GM11168 (cell line): Measurements from ENCODE around the gene CD40.
"Not testable (repeated sequence)": the region's sequence is repeated elsewhere in the genome, so short reads cannot be mapped to it uniquely, and the experiment has no call there.

ENCODE experiments used
- in situ Hi-C: fragments of 300-500 bp; cut with MboI; formaldehyde crosslinking; loops from one replicate; pipeline ENCODE4 v1.12.0; 2022; ENCODE audit warnings: low sequenced_read_pairs; ENCODE audit not compliant: unreplicated experiment

CD40 gene

DNA sequence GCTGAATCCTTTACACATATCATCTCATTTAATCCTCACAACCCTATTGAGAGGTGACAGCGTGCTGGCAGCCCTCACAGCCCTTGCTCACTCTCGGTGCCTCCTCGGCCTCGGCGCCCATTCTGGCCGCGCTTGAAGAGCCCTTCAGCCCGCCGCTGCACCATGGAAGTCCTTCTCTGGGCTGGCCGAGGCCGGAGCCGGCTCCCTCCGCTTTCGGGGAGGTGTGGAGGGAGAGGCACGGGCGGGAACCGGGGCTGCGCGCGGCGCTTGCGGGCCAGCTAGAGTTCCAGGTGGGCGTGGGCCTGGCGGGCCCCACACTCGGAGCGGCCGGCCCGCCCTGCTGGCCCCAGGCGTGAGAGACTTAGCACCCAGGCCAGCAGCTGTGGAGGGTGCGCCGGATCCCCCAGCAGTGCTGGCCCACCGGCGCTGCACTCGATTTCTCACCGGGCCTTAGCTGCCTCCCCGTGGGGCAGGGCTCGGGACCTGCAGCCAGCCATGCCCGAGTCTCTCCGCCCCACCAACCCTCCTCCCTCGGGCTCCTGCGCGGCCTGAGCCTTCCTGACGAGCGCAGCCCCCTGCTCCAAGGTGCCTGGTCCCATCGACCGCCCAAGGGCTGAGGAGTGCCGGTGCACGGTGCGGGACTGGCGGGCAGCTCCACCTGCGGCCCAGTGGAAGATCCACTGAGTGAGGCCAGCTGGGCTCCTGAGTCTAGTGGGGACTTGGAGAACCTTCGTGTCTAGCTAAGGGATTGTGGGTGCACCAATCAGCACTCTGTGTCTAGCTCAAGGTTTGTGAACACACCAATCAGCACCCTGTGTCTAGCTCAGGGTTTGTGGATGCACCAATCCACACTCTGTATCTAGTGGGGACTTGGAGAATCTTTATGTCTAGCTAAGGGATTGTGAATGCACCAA is 26.2 kb upstream of the CD40 start:
- in situ Hi-C loops: loop anchor here (5.0 to 10.0 kb wide), 2 partner anchors 75 to 807 kb away; no protein-coding TSS in a partner anchor

DNA sequence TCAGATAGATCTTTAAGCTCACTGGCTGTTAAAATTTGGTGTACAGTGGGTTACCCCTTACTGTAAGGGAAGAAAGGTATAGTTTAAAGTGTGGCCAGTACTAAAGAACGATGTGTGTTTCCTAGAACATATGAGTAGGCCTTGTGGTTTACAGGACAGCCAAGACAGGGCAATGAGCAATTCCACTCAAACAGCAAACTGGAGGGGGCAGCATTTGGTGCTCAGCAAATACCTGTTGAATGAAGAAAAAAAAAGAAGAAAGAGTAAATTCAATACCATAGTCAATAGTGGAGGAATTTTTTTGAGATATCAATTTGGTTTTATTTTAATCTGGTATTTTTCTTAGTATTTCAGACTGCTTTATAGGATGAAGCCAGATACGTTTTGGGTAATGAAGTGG is 24.6 kb upstream of the CD40 start:
- in situ Hi-C loops: loop anchor here (5.0 to 10.0 kb wide), 2 partner anchors 76 to 809 kb away; no protein-coding TSS in a partner anchor

DNA sequence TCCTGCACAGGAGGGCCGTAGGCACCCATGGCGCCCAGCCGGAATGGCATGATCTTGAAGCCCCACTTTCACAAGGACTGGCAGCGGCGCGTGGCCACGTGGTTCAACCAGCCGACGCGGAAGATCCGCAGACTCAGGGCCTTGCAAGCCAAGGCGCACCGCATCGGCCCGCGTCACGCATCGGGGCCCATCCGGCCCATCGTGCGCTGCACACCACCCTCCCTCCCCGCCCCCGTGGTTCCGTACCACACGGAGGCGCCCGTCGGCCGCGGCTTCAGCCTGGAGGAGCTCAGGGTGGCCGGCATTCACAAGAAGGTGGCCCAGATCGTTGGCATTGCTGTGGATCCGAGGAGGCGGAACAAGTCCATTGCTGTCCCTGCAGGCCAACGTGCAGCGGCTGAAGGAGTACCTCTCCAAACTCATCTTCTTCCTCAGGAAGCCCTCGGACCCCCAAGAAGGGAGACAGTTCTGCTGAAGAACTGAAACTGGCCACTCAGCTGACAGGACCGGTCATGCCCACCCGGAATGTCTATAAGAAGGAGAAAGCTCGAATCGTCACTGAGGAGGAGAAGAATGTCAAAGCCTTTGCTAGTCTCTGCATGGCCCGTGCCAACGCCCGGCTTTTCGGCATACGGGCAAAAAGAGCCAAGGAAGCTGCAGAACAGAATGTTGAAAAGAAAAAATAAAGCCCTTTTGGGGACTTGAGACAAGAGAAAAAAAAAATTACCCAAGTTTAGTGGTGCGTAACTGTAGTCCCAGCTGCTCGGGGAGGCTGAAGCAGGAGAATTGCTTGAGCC is 18.4 kb upstream of the CD40 start:
- in situ Hi-C loops: loop anchor here (10.0 kb wide), 1 partner anchor 815 kb away; no protein-coding TSS in a partner anchor

DNA sequence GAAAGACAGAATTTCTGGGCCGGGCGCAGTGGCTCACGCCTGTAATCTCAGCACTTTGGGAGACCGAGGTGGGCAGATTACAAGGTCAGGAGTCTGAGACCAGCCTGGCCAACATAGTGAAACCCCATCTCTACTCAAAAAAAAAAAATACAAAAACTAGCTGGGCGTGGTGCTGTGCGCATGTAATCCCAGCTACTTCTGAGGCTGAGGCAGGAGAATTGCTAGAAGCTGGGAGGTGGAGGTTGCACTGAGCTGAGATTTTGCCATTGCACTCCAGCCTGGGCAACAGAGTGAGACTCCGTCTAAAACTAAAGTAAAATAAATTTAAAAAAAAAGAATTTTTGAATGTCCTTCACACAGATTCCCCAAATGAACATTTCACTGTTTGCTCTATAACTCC is 17.7 kb upstream of the CD40 start:
- in situ Hi-C loops: not testable (repeated sequence)

DNA sequence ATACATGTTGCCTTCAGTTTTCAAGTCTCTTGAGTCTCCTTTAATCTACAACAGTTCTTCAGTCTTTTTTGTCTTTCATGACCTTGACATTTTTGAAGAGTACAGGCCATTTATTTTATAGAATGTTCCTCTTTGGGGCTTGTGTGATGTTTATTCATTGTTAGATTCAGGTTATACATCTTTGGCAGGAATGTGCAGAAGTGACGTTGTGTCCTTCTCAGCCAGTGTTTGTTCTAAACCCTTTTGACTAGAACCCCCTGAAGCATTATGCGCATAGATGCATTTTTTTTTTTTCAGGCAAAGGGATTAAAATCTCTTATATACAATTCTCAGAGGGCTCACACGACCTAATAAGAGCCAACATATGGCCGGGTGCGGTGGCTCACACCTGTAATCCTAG is 17.1 kb upstream of the CD40 start:
- in situ Hi-C loops: no loop called here

DNA sequence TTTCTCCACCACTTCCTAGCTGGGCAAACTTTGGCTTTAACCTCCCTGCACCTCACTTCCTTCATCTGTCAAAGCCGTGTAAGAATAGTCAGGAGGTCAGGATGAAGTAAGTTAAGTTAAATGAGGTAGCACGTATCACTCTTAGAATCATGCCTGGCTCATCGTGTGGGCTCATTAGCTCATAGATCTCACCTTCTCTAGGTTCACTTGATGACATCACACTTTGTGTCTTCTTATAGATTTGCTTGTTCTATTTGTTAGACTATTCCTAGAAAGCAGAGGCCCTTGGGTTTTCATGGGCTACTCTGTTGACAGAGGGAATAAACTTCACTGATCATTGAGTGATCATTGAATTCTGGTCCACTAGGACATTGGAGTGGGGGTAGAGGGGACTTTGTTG is 16.2 kb upstream of the CD40 start:
- in situ Hi-C loops: no loop called here

DNA sequence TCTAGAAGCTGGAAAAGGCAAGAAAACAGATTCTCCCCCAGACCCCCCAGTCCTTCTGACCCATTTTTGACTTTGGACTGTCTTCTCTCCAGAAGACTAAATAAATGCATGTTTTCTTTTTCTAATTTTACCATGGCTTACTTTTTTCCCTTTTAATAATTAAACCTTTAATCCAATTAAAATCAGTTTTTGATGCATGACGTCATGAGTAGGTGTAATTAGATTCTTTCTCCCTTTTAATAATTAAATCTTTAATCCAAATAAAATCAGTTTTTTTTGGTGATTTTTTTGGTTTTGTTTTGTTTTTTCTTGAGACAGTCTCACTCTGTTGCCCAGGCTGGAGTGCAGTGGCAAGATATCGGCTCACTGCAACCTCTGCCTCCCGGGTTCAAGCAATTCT is 15.2 kb upstream of the CD40 start:
- in situ Hi-C loops: no loop called here

DNA sequence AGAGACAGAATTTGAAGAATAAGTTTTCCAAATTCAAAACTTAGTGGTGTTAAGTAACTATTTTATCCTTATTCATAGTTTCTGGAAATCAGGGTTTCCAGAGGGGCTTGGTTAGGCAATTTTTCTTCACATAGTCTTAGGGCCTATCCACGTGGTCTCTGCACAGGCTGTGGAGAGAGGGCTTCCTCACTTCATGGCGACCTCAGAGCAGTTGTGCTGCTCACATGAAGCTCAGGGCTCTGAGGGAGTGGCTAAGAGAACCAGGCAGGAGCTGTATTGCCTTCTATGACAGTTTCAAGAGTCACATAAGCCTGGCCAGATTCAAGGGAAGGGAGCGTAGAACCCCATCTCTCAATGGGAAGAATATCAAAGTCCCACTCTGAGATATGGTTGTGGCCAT is 13.9 kb upstream of the CD40 start:
- in situ Hi-C loops: no loop called here

DNA sequence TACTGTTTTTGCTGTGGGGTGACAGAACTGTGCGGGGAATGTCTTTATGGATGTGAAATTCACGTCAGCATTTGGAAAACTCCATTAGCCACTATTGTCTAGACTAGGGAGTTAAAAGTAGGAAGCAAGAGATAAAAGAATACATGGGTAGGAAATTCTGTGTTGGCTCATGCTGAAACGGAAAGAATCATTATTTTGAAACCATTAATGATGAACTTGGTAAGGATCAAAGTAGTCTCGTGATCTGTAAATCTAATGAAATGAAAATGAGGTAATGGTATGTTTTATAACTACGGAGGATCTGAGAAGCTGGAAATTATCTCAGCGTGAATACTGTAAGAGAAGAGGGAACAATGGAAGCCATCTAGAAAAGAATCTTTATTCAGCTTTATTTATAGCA is 11.1 kb upstream of the CD40 start:
- in situ Hi-C loops: no loop called here

DNA sequence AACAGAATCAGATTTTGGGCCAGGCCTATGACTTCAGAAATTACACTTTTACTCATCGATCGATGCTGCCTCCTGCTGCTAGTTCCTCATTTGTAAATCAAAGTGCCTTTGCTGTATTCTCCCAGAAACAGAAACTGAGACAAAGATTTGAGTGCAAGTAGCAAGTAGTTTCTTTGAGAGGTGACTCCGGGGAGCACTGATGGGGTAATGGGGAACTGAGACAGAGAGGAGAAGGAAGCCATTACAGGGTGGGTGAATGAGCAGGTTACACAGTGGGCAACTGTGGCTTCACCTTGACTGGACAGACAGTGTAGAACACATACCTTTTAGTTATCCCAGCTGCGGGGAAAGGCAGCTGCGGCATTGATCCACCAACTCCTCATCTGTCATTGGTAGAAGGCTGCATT is 9.7 kb upstream of the CD40 start:
- in situ Hi-C loops: no loop called here

DNA sequence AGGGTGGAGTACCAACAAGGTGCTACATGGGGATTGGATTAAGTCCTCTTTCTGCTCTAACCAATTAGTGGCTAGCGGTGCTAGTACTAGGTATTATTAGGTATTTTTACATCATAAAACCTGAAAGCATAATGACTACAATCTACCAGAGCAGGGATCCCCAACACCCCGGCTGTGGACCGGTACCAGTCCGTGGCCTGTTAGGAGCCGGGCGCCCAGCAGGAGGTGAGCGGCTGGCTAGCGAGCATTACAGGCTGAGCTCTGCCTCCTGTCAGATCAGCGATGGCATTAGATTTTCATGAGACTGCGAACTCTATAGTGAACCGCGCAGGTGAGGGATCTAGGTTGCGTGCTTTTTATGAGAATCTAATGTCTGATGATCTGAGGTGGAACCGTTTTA is 9.1 kb upstream of the CD40 start:
- in situ Hi-C loops: no loop called here

DNA sequence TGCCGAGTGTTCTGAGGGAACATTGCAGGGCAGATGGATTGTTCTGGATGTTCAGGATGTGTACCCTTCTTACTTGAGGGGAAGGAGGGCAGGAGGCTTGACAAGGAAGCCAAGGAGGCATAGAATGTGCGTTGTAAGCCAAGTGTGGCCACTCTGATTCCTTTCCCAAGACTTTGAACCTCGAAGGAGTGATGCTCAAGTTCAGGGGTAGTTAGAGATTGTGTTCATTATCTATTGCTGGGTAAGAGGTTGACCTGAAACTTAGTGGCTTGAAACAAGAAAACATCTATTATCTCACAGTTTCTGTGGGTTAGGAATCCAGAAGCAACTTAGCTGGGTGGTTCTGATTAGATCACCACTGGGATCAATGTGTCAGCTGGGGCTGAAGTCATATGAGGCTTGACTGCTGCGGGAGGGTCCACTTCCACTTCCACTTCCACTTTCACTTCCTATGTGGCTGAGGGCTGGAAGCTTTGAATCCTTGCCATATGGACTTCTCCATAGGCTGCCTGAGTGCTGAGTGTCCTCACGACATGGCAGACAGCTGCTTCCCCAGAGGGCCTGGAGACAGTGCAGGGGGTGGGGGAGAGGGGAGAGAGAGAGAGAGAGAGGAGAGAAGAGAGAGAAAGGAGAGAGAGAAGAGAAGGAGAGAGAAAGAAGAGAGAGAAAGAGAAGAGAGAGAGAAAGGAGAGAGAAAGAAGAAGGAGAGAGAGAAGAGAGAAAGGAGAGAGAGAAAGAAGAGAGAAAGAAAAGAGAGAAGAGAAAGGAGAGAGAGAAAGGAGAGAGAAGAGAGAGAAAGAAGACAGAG is 6.9 kb upstream of the CD40 start:
- in situ Hi-C loops: no loop called here

DNA sequence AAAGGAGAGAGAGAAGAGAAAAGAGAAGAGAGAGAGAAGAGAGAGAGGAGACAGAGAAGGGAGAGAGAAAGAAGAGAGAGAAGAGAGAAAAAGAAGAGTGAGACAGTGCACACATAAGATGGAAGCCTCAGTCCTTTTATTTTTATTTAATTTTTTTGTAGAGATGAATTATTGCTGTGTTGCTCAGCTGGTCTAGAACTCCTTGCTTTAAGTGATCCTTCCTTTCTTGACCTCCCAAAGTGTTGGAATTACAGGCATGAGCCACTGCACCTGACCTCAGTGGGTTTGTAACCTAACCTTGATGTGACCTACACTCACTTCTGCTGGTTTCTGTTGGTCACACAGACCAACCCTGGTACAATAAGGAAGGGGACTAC is 6.3 kb upstream of the CD40 start:
- in situ Hi-C loops: no loop called here

DNA sequence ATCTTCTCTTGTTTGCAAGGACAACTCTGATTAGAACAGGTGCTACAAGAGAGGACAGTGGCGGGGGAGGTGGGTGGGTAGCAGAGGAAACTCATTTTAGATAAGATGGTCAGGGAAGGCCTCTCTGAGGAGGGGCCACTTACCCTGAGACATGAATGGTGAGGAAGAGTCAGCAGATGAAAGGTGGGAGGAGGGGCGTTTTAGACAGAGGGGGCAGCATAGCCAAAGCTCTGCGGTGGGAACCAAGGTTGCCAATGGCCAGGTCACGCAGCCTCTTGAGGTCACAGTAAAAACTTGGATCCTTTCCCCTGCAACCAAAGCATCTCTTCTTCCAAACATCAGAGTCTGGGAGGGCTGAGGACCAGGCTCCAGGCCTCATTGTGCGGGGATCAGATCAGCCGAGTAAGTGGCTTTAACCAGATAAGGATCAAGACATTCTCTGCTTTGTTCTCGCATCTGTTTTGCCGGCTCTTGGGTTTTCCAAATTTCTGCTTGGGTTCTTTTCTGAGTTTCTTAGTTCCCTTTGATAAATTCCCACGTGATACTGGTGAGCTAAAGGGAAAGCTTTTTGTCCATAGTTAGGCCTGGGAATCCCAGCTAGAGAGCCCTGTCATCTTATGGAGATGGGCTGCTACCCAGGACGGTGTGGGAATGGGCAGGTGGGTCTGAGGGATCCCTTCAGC is 5.5 kb upstream of the CD40 start:
- in situ Hi-C loops: no loop called here

DNA sequence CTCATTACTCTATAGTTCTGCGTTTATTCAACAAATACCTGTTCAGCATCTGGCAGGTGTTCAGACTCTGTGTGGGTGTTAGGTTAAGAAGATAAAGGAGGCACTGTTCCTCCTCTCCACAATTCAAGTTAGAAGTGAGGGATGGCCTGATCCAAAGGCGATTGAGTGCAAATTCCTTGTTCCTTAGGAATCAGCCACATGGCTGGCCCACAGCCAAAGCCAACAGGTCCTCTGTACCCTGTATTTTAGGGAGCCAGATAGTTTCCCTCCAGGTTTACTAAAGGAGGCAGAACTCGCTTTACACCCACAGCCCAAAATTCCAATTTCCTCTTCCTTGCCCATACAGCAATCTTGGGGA is 5.0 kb upstream of the CD40 start:
- in situ Hi-C loops: no loop called here

DNA sequence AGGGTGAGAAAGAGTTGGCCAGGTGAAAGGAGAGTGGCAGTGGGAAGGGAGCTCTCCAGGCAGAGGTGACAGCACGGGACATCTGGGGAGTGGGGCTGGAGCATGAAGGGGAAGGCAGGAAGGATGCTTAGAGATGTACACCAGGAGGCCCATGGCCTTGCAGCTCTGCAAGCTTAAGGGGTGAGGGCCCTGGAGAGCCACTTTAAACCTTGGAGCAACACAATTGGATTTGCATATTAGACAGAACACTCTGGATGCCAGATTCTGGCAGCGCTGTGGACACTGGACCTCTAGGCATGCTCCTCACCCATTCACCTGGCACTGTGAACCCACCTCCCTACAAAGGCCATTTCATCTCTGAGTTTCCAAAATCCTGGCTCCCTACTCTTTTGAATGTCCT is 3.7 kb upstream of the CD40 start:
- in situ Hi-C loops: no loop called here

DNA sequence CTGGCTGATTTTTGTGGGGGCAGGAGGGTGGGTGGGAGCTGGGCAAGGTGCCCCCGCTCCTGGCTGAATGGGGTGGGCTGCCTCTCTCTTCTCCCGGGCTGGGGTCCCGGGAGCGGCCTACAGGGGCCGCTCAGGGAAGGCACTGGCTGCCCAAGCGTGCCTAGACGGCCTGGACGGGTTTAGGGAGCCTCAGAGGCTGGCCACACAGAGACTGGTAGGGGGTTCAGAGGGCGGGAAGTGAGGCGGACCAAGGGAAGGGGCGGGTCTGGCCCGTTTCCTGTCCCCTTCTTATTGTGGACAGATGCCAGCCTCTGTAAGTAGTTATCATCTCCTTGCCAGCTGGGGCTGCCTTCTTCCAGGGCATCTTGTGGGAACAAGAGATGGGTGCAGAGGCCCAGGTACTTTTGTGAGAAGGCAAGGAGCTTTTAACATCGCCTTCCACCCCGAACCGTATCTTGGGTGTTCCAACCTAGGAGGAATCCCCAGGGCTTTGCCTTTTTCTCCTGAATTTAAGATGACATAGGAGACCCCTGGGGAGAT is 437 bp downstream of the CD40 start:
- in situ Hi-C loops: no loop called here

DNA sequence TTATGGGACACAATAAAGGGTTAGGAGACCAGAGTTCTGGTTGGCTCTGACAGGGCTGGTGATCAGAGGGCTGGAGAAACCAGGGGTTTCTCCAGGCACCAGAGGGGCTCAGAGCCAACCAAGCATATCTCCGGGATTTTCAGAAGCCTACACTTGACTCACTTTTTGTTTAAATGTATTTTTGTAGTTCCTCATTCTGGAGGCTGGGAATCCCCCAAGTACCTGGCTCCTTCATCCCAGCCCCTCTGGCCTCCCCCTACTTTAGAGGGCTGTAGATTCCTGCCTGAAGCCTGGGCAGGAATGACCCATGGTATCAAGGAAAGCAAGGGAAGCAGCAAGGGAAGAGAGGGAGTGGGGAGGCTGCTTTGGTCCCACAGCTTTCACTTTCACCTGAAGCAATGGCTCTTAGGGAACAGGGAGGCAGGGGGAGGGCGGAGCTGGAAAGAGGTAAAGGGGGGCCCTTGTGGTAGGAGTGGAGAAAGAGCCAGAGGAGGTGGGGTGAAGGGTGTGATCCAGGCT is 973 bp downstream of the CD40 start:
- in situ Hi-C loops: no loop called here

DNA sequence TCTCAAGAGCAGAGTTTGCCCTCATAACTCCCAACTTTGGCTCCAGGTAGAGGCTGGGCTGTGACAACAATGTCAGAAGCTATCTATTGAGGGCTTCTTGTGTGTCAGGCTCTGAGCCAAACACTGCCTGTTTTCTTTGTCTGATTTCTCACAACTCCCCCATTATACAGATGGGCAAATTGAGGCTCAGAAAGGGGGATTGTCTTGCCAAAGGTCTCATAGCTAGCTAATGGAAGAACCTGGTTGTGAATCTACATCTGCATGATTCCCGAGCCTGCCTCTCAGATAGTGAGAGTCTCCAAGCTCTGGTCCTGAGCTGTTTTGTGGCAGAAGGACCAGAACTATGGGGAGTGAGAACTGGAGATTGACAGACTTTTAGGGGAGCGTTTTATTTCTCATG is 1.4 kb downstream of the CD40 start:
- in situ Hi-C loops: no loop called here

DNA sequence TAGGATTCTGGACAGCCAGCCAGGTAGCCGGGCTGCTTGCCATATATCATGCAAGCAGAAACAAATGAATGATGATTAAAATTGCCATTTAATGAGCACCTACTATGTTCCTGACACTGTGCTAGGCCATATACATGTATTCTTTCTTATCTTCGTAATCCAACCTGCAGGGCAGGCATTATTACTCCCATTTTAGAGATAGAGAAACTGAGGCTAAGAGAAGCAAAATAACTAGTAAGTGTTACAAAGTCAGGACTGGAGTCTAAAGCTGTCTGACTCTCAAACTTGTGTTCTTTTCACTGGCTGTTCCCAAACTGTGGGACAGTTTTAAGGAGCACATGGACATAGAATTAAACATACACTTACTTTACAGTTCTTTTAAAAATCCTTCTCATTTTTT is 2.0 kb downstream of the CD40 start:
- in situ Hi-C loops: no loop called here
